GM12892 (cell line): Measurements from ENCODE around the gene A1CF.

ENCODE experiments used
- POLR2A ChIP-seq: IDR thresholded peaks from 2 replicates; pipeline ENCODE4 v1.6.1; 2011; ENCODE audit warnings: low read depth, low read length, control low read depth
- POLR2AphosphoS5 ChIP-seq: IDR thresholded peaks from 2 replicates; pipeline ENCODE4 v1.6.1; 2011; ENCODE audit warnings: low read depth, low read length, control low read depth
- TAF1 ChIP-seq: IDR thresholded peaks from 2 replicates; pipeline ENCODE4 v1.6.1; 2011; ENCODE audit warnings: low read depth, mild to moderate bottlenecking, control low read depth, low read length, borderline replicate concordance

GRCh38 chr10:50850578-50851230, 34.7 kb downstream of the A1CF start:
- TF ChIP-seq POLR2AphosphoS5 = no peak
- no peak for TF ChIP-seq TAF1
- TF ChIP-seq POLR2A = no peak
